Amniotic stem cell (primary cell): Measurements from ENCODE around the gene ADAMTSL1.

ENCODE experiments used
- DNase-seq: peaks from one replicate; lab custom pipeline; 2025; lab: John Stamatoyannopoulos, UW

Gene ADAMTSL1

GRCh38 chr9:18730241-18730640 is 256.3 kb downstream of the ADAMTSL1 start:
- DNase-seq = no peak

- no peak for DNase-seq
These were observed 265.2 kb downstream of the ADAMTSL1 start for GRCh38 chr9:18739127-18739526.

GRCh38 chr9:18739641-18740318 is 265.8 kb downstream of the ADAMTSL1 start:
- no peak for DNase-seq

GRCh38 chr9:18741359-18741758 is 267.4 kb downstream of the ADAMTSL1 start:
- DNase-seq = no peak

- no peak for DNase-seq
These were observed 268.0 kb downstream of the ADAMTSL1 start for GRCh38 chr9:18741945-18742344.

- DNase-seq = no peak
These were observed 269.5 kb downstream of the ADAMTSL1 start for GRCh38 chr9:18743421-18743820.

- no peak for DNase-seq
These were observed 270.0 kb downstream of the ADAMTSL1 start for GRCh38 chr9:18743971-18744370.

GRCh38 chr9:18745710-18746109 is 271.8 kb downstream of the ADAMTSL1 start:
- no peak for DNase-seq

GRCh38 chr9:18746631-18747030 is 272.7 kb downstream of the ADAMTSL1 start:
- DNase-seq = no peak

- no peak for DNase-seq
These were observed 273.6 kb downstream of the ADAMTSL1 start for GRCh38 chr9:18747595-18747994.

GRCh38 chr9:18748251-18748701 is 274.3 kb downstream of the ADAMTSL1 start:
- no peak for DNase-seq

GRCh38 chr9:18749711-18750110 is 275.8 kb downstream of the ADAMTSL1 start:
- DNase-seq = no peak

GRCh38 chr9:18753904-18754303 is 280.0 kb downstream of the ADAMTSL1 start:
- DNase-seq = no peak

- DNase-seq = no peak
These were observed 280.6 kb downstream of the ADAMTSL1 start for GRCh38 chr9:18754537-18754936.

GRCh38 chr9:18755263-18755662 is 281.3 kb downstream of the ADAMTSL1 start:
- DNase-seq = no peak

GRCh38 chr9:18756712-18757125 is 282.8 kb downstream of the ADAMTSL1 start:
- DNase-seq = no peak

- DNase-seq = no peak
These were observed 285.9 kb downstream of the ADAMTSL1 start for GRCh38 chr9:18759827-18760226.

GRCh38 chr9:18761742-18762300 is 287.9 kb downstream of the ADAMTSL1 start:
- DNase-seq = no peak

GRCh38 chr9:18766989-18767550 is 293.1 kb downstream of the ADAMTSL1 start:
- DNase-seq = no peak

- DNase-seq = no peak
These were observed 295.1 kb downstream of the ADAMTSL1 start for GRCh38 chr9:18768951-18769622.

GRCh38 chr9:18770131-18770908 is 296.4 kb downstream of the ADAMTSL1 start:
- DNase-seq = no peak

GRCh38 chr9:18771011-18771410 is 297.1 kb downstream of the ADAMTSL1 start:
- no peak for DNase-seq
